Type B pancreatic cell (in vitro differentiated cells): ENCODE data around the gene SMYD1. TPM values are rescaled to one million over a fixed set of nuclear protein-coding genes. Genes with fewer than 3 reads are reported as not detected.

Experiments
- DNase-seq: peaks from one replicate; pipeline ENCODE4 v3.0.0; 2021; ENCODE audit warnings: mixed read lengths; ENCODE audit not compliant: unreplicated experiment; ENCODE audit errors: extremely low spot score
- H3K27ac Mint-ChIP-seq: 2 replicates; pipeline ENCODE4 v1.8.0; 2021; ENCODE audit warnings: mild to moderate bottlenecking, mixed read lengths
- H3K27me3 Mint-ChIP-seq: 2 replicates; pipeline ENCODE4 v1.8.0; 2021; ENCODE audit warnings: mixed read lengths
- H3K36me3 Mint-ChIP-seq: 2 replicates; pipeline ENCODE4 v1.8.0; 2021; ENCODE audit warnings: mixed read lengths
- H3K4me1 Mint-ChIP-seq: one replicate; pipeline ENCODE4 v1.8.0; 2021; ENCODE audit warnings: mixed read lengths; ENCODE audit not compliant: unreplicated experiment
- H3K4me3 Mint-ChIP-seq: 2 replicates; pipeline ENCODE4 v1.8.0; 2021; ENCODE audit warnings: mild to moderate bottlenecking, mixed read lengths
- H3K9me3 Mint-ChIP-seq: 2 replicates; pipeline ENCODE4 v1.8.0; 2021; ENCODE audit warnings: mixed read lengths
- CTCF ChIP-seq: fragments of 200-600 bp; sonication (generic); conservative IDR thresholded peaks from 2 replicates; pipeline ENCODE4 v1.5.0; 2021; ENCODE audit warnings: antibody characterized with exemption, mild to moderate bottlenecking
- total RNA-seq: library from RNA; stranded (reverse); gene quantifications from 2 replicates; pipeline ENCODE4 v1.2.1, GENCODE V29; 2021; ENCODE audit warnings: low replicate concordance

SMYD1 gene
- total RNA-seq, 1 donor from 2014 or later = 0.87 TPM

DNA sequence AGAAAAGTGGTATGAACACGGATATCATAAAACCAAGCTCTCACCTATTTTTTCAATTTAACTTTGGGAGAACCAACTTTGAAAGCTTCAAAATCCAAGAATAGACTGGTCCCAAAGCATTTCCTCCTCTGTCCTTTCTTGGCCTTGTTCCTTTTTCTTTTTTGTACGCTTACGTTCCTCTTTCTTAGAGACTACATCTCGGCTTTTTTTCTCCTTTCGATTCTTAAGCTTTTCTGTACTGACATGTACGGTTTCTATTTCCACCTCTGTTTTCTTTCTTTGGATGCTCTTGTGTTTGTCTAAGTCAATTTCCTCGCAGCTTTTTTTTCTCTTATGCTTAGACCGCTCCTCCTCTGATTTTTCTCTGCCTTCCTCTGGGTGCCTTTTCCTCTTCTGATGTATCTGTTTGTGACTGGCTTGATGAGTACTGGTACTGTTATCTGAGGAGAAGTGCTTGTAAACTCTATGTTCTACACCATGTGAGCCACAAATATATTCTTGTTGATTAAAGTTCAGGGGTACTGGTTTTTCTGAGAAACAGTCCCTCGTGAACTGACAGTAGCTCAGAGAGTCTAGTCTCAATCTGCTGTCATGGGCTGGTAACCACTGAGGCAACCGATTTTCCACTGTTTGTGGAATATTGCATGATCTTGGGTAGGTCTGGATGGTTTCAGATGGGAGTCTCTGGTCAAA is 39.8 kb upstream of the SMYD1 start:
- Mint-ChIP-seq H3K27ac (no peak overlapping the region), H3K4me1 (peaks cover 4% of the 10 kb centered on the region), H3K9me3 (no peaks in the 10 kb centered on the region), H3K4me3 (no peak overlapping the region), H3K27me3 (no peaks in the 10 kb centered on the region), H3K36me3 (peaks cover 31% of the 10 kb centered on the region)
- DNase-seq = no peak
- no peak for TF ChIP-seq CTCF

GRCh38 chr2:88028931-88029330 is 38.7 kb upstream of the SMYD1 start:
- no peaks in the 10 kb centered on the region for H3K9me3 Mint-ChIP-seq
- no peak for TF ChIP-seq CTCF

GRCh38 chr2:88032070-88032702 is 35.4 kb upstream of the SMYD1 start:
- no peak for TF ChIP-seq CTCF
- Mint-ChIP-seq H3K27ac (no peak overlapping the region), H3K27me3 (no peaks in the 10 kb centered on the region), H3K4me1 (no peaks in the 10 kb centered on the region), H3K4me3 (no peak overlapping the region), H3K9me3 (no peaks in the 10 kb centered on the region), H3K36me3 (peaks cover 30% of the 10 kb centered on the region)
- no peak for DNase-seq

More at GRCh38 chr2:88028931-88029330, 38.7 kb upstream of the SMYD1 start:
- Mint-ChIP-seq H3K27ac (no peak overlapping the region), H3K27me3 (no peaks in the 10 kb centered on the region), H3K4me1 (peaks cover 4% of the 10 kb centered on the region), H3K4me3 (no peak overlapping the region), H3K36me3 (peaks cover 30% of the 10 kb centered on the region)
- DNase-seq = no peak

GRCh38 chr2:88036182-88036581 is 31.4 kb upstream of the SMYD1 start:
- H3K4me3 Mint-ChIP-seq = no peak overlapping the region
- TF ChIP-seq CTCF = no peak
- no peak for DNase-seq
- peaks cover 28% of the 10 kb centered on the region for H3K36me3 Mint-ChIP-seq
- H3K27me3 Mint-ChIP-seq = no peaks in the 10 kb centered on the region
- no peaks in the 10 kb centered on the region for H3K9me3 Mint-ChIP-seq
- no peak overlapping the region for H3K27ac Mint-ChIP-seq
- H3K4me1 Mint-ChIP-seq = no peaks in the 10 kb centered on the region

GRCh38 chr2:88036606-88037005 is 31.0 kb upstream of the SMYD1 start:
- no peak for TF ChIP-seq CTCF
- Mint-ChIP-seq H3K4me1 (no peaks in the 10 kb centered on the region), H3K27me3 (no peaks in the 10 kb centered on the region), H3K36me3 (peaks cover 28% of the 10 kb centered on the region), H3K9me3 (no peaks in the 10 kb centered on the region), H3K27ac (no peak overlapping the region), H3K4me3 (no peak overlapping the region)
- DNase-seq = no peak
